Kidney capillary endothelial cell (primary cell): ENCODE measurements around the gene PIP4K2C.

Experiments
- DNase-seq: peaks from one replicate; pipeline ENCODE4 v3.0.0-alpha.2; 2018; ENCODE audit warnings: low spot score

Gene PIP4K2C

GRCh38 chr12:57590864-57591781 is at the start of gene PIP4K2C:
Gene PIP4K2C, plus strand, starts transcription at chr12:57591192. Its CDS starts 98 bp downstream, at chr12:57591290.
- DNase-seq, result no peak

- no peak for DNase-seq
Measured at GRCh38 chr12:57541717-57542116, 49.3 kb upstream of the PIP4K2C start.

GRCh38 chr12:57543581-57543980 is 47.4 kb upstream of the PIP4K2C start:
- peak; percentile 36 for DNase-seq

GRCh38 chr12:57545809-57546437 is 45.1 kb upstream of the PIP4K2C start:
- no peak for DNase-seq

GRCh38 chr12:57546438-57547287 is 44.3 kb upstream of the PIP4K2C start, which contains the start of gene DCTN2:
Gene DCTN2, minus strand, starts transcription at chr12:57547192. Its CDS starts 129 bp downstream, at chr12:57547063.
- peak; percentile 96 for DNase-seq

GRCh38 chr12:57547288-57548012 is 43.5 kb upstream of the PIP4K2C start:
- no peak for DNase-seq

- no peak for DNase-seq
Measured at GRCh38 chr12:57548013-57548315, 43.0 kb upstream of the PIP4K2C start.

GRCh38 chr12:57548488-57548887 is 42.5 kb upstream of the PIP4K2C start:
- DNase-seq, result no peak

- no peak for DNase-seq
Measured at GRCh38 chr12:57549203-57549908, 41.6 kb upstream of the PIP4K2C start.

GRCh38 chr12:57549909-57550640 is 40.9 kb upstream of the PIP4K2C start, which contains the start of gene KIF5A:
Gene KIF5A, plus strand, starts transcription at chr12:57550044. Its CDS starts 228 bp downstream, at chr12:57550272.
- no peak for DNase-seq

- no peak for DNase-seq
Measured at GRCh38 chr12:57550641-57551549, 40.1 kb upstream of the PIP4K2C start.

- DNase-seq, result no peak
Measured at GRCh38 chr12:57551637-57552305, 39.2 kb upstream of the PIP4K2C start.

- no peak for DNase-seq
Measured at GRCh38 chr12:57552306-57552651, 38.7 kb upstream of the PIP4K2C start.

- DNase-seq, result no peak
Measured at GRCh38 chr12:57552835-57553313, 38.1 kb upstream of the PIP4K2C start.

- no peak for DNase-seq
Measured at GRCh38 chr12:57553343-57554202, 37.4 kb upstream of the PIP4K2C start.

- DNase-seq, result no peak
Measured at GRCh38 chr12:57554453-57554852, 36.5 kb upstream of the PIP4K2C start.

- no peak for DNase-seq
Measured at GRCh38 chr12:57554897-57555296, 36.1 kb upstream of the PIP4K2C start.

GRCh38 chr12:57558864-57559263 is 32.1 kb upstream of the PIP4K2C start:
- DNase-seq, result no peak
